GM23338 (cell line): ENCODE measurements around the gene MUC21. TPM values are rescaled to one million over a fixed set of nuclear protein-coding genes. Genes with fewer than 3 reads are reported as not detected.

Experiments used
- ATAC-seq: fragments of 200-7000 bp; cut with Tn5 transposase; 3 replicates; pipeline ENCODE4 v1.9.1; 2020
- DNase-seq: peaks from one replicate; pipeline ENCODE4 v3.0.0-alpha.2; 2015; ENCODE audit warnings: low spot score
- H2AFZ ChIP-seq: fragments of 200-600 bp; sonication (generic); 2 replicates; pipeline ENCODE4 v1.8.0; 2016; ENCODE audit warnings: antibody characterized with exemption, mild to moderate bottlenecking, moderate library complexity
- H3F3A ChIP-seq: fragments of 200-600 bp; sonication (generic); replicated peaks from 2 replicates; pipeline ENCODE4 v1.8.0; 2017; ENCODE audit warnings: antibody characterized with exemption, mixed run types, low read depth
- H3K27ac ChIP-seq: fragments of 200-600 bp; sonication (generic); 2 replicates; pipeline ENCODE4 v1.6.1; 2016; ENCODE audit warnings: low read depth
- H3K27me3 ChIP-seq: fragments of 200-600 bp; sonication (generic); 2 replicates; pipeline ENCODE4 v1.8.0; 2016; ENCODE audit warnings: mild to moderate bottlenecking, mixed run types, moderate library complexity; ENCODE audit not compliant: insufficient read depth
- H3K36me3 ChIP-seq: fragments of 200-600 bp; sonication (generic); 2 replicates; pipeline ENCODE4 v1.8.0; 2016; ENCODE audit warnings: mild to moderate bottlenecking; ENCODE audit not compliant: insufficient read depth
- H3K4me1 ChIP-seq: fragments of 200-600 bp; sonication (generic); 2 replicates; pipeline ENCODE4 v1.8.0; 2016; ENCODE audit warnings: mild to moderate bottlenecking, moderate library complexity; ENCODE audit not compliant: insufficient read depth
- H3K4me2 ChIP-seq: fragments of 200-600 bp; sonication (generic); 2 replicates; pipeline ENCODE4 v1.7.1; 2017; ENCODE audit warnings: mixed run types
- H3K4me3 ChIP-seq: fragments of 200-600 bp; sonication (generic); 2 replicates; pipeline ENCODE4 v1.6.1; 2016; ENCODE audit warnings: mixed run types
- H3K79me2 ChIP-seq: fragments of 200-600 bp; sonication (generic); replicated peaks from 2 replicates; pipeline ENCODE4 v1.8.0; 2017; ENCODE audit warnings: mild to moderate bottlenecking; ENCODE audit not compliant: insufficient read depth
- H3K9me2 ChIP-seq: fragments of 200-600 bp; sonication (generic); 2 replicates; pipeline ENCODE4 v1.8.0; 2017; ENCODE audit not compliant: insufficient read depth
- H4K20me1 ChIP-seq: fragments of 200-600 bp; sonication (generic); replicated peaks from 2 replicates; pipeline ENCODE4 v1.8.0; 2017; ENCODE audit warnings: mild to moderate bottlenecking; ENCODE audit not compliant: insufficient read depth
- H3K27ac Mint-ChIP-seq: 2 replicates; pipeline ENCODE4 v1.8.0; 2020; ENCODE audit warnings: inconsistent platforms, mild to moderate bottlenecking, moderate library complexity, mixed read lengths
- H3K27me3 Mint-ChIP-seq: 3 replicates; pipeline ENCODE4 v1.8.0; 2022; ENCODE audit warnings: low read depth, mild to moderate bottlenecking, moderate library complexity, mixed read lengths, inconsistent platforms; ENCODE audit not compliant: insufficient read depth, poor library complexity
- H3K36me3 Mint-ChIP-seq: 3 replicates; pipeline ENCODE4 v1.8.0; 2021; ENCODE audit warnings: low read depth, mild to moderate bottlenecking, inconsistent platforms, moderate library complexity, mixed read lengths
- H3K4me1 Mint-ChIP-seq: 3 replicates; pipeline ENCODE4 v1.8.0; 2020; ENCODE audit warnings: mild to moderate bottlenecking, inconsistent platforms, mixed read lengths
- H3K4me3 Mint-ChIP-seq: 3 replicates; pipeline ENCODE4 v1.8.0; 2021; ENCODE audit warnings: moderate library complexity, mild to moderate bottlenecking, inconsistent platforms, mixed read lengths
- H3K9me3 Mint-ChIP-seq: 3 replicates; pipeline ENCODE4 v1.8.0; 2020; ENCODE audit warnings: moderate library complexity, mild to moderate bottlenecking, inconsistent platforms, mixed read lengths
- ETS1 ChIP-seq: IDR thresholded peaks from 2 replicates; pipeline ENCODE4 v1.6.1; 2016; ENCODE audit warnings: antibody characterized with exemption
- EZH2 ChIP-seq: fragments of 200-600 bp; sonication (generic); IDR thresholded peaks from one replicate; pipeline ENCODE4 v1.8.0; 2017; ENCODE audit warnings: antibody characterized with exemption, mild to moderate bottlenecking, low read depth; ENCODE audit not compliant: unreplicated experiment
- EZH2phosphoT487 ChIP-seq: fragments of 200-600 bp; sonication (generic); IDR thresholded peaks from one replicate; pipeline ENCODE4 v1.8.1; 2018; ENCODE audit warnings: antibody characterized with exemption; ENCODE audit not compliant: unreplicated experiment
- POLR2AphosphoS5 ChIP-seq: IDR thresholded peaks from 2 replicates; pipeline ENCODE4 v1.6.1; 2016; ENCODE audit warnings: antibody characterized with exemption, low read depth
- REST ChIP-seq: IDR thresholded peaks from one replicate; pipeline ENCODE4 v1.6.1; 2018; ENCODE audit warnings: antibody characterized with exemption; ENCODE audit not compliant: unreplicated experiment
- STAT1 ChIP-seq: IDR thresholded peaks from one replicate; pipeline ENCODE4 v1.6.1; 2016; ENCODE audit warnings: antibody characterized with exemption; ENCODE audit not compliant: unreplicated experiment
- ZNF331 ChIP-seq: fragments of 250-450 bp; sonication (Bioruptor Pico); IDR thresholded peaks from 2 replicates; pipeline ENCODE4 v1.5.0; 2020; ENCODE audit warnings: low read depth, mild to moderate bottlenecking, moderate library complexity
- ZNF462 ChIP-seq: fragments of 250-450 bp; sonication (Bioruptor Pico); IDR thresholded peaks from 2 replicates; pipeline ENCODE4 v1.5.0; 2020; ENCODE audit warnings: mild to moderate bottlenecking, moderate library complexity
- polyA plus RNA-seq: library from polyadenylated mRNA; unstranded; fragments of >200 nt; fragmentation: Nextera tagmentation; extraction: Ambion mirVana; gene quantifications from 2 replicates; pipeline ENCODE4 v1.2.1, GENCODE V29; 2016
- total RNA-seq: library from RNA; depleted of rRNA; stranded (reverse); fragments of >200 nt; shearing (Covaris generic); gene quantifications from 2 replicates; pipeline ENCODE4 v1.2.3, GENCODE V29; 2014

The MUC21 gene
- total and polyA plus RNA-seq, 2 experiments from 2014 or later = not detected

GRCh38 chr6:30963641-30964040 lies 19.9 kb upstream of the MUC21 start:
- Mint-ChIP-seq H3K9me3 (peaks cover 7% of the 10 kb centered on the region), H3K4me3 (no peak overlapping the region), H3K36me3 (no peaks in the 10 kb centered on the region; the same call in 2 of the 3 replicates), H3K27ac (no peak overlapping the region), H3K4me1 (no peaks in the 10 kb centered on the region; the same call in 2 of the 3 replicates), H3K27me3 (peaks cover 1% of the 10 kb centered on the region)
- no peak for DNase-seq
- H3K27me3 ChIP-seq = no peaks in the 10 kb centered on the region
- no peaks in the 10 kb centered on the region for H3K4me1 ChIP-seq
- no peak overlapping the region for H3K4me3 ChIP-seq
- no peak overlapping the region for H3K27ac ChIP-seq
- H2AFZ ChIP-seq = no peak overlapping the region
- TF ChIP-seq EZH2 (no peak), EZH2phosphoT487 (no peak), STAT1 (no peak), ETS1 (no peak), ZNF331 (CRISPR knock-in tag) (no peak), POLR2AphosphoS5 (no peak), REST (no peak), ZNF462 (CRISPR knock-in tag) (no peak)
- no peak overlapping the region for H3K4me2 ChIP-seq
- no peaks in the 10 kb centered on the region for H4K20me1 ChIP-seq
- H3F3A ChIP-seq = no peaks in the 10 kb centered on the region
- no peaks in the 10 kb centered on the region for H3K36me3 ChIP-seq
- ATAC-seq = no peak
- H3K79me2 ChIP-seq = no peaks in the 10 kb centered on the region
- 0 out of 2 replicates have a peak, but pooled peaks cover 11% of the 10 kb centered on the region for H3K9me2 ChIP-seq
